WTC11 (cell line): ENCODE data around the gene HOXC11. TPM values are rescaled to one million over a fixed set of nuclear protein-coding genes. Genes with fewer than 3 reads are reported as not detected.

Source experiments
- ATAC-seq: fragments of 200-7000 bp; cut with Tn5 transposase; 2 replicates; pipeline ENCODE4 v1.10.0; 2021; ENCODE audit warnings: mild to moderate bottlenecking, moderate library complexity
- CTCF ChIA-PET: fragments of 300-600 bp; sonication (Branson Sonifier 250); formaldehyde crosslinking; loops from one replicate; lab custom pipeline; 2021; ENCODE audit warnings: antibody characterized with exemption; lab: Charles Lee
- POLR2A ChIA-PET: fragments of 350-600 bp; sonication (Branson Sonifier 250); formaldehyde crosslinking; loops from one replicate; lab custom pipeline; 2021; ENCODE audit warnings: antibody characterized with exemption; lab: Charles Lee
- DNase-seq: peaks from one replicate; pipeline ENCODE4 v3.0.0; 2021; ENCODE audit warnings: low spot score
- H3K27ac Mint-ChIP-seq: 2 replicates; pipeline ENCODE4 v1.8.0; 2021; ENCODE audit warnings: mixed read lengths
- H3K27me3 Mint-ChIP-seq: 2 replicates; pipeline ENCODE4 v1.8.0; 2021; ENCODE audit warnings: low read depth, mild to moderate bottlenecking, moderate library complexity, mixed read lengths
- H3K36me3 Mint-ChIP-seq: 2 replicates; pipeline ENCODE4 v1.8.0; 2021; ENCODE audit warnings: mixed read lengths
- H3K4me1 Mint-ChIP-seq: 2 replicates; pipeline ENCODE4 v1.8.0; 2022; ENCODE audit warnings: mixed read lengths
- H3K4me3 Mint-ChIP-seq: 2 replicates; pipeline ENCODE4 v1.8.0; 2021; ENCODE audit warnings: mild to moderate bottlenecking, moderate library complexity, mixed read lengths
- H3K9me3 Mint-ChIP-seq: 2 replicates; pipeline ENCODE4 v1.8.0; 2021; ENCODE audit warnings: mixed read lengths
- E2F5 ChIP-seq: sonication (generic); formaldehyde crosslinking; IDR thresholded peaks from 2 replicates; pipeline ENCODE4 v1.8.1; 2022; ENCODE audit warnings: mild to moderate bottlenecking, moderate library complexity, missing genetic modification reagents
- ELF4 ChIP-seq: sonication (generic); formaldehyde crosslinking; IDR thresholded peaks from 2 replicates; pipeline ENCODE4 v1.8.1; 2022; ENCODE audit warnings: low read depth, mild to moderate bottlenecking, moderate library complexity, missing genetic modification reagents
- ESRRA ChIP-seq: sonication (generic); formaldehyde crosslinking; IDR thresholded peaks from 2 replicates; pipeline ENCODE4 v1.8.1; 2022; ENCODE audit warnings: mild to moderate bottlenecking, missing genetic modification reagents, borderline replicate concordance
- FOXJ3 ChIP-seq: sonication (generic); formaldehyde crosslinking; IDR thresholded peaks from 2 replicates; pipeline ENCODE4 v1.9.0; 2021; ENCODE audit warnings: missing genetic modification reagents, mild to moderate bottlenecking, borderline replicate concordance
- GRHL2 ChIP-seq: fragments of 250-450 bp; sonication (Bioruptor Pico); IDR thresholded peaks from 2 replicates; pipeline ENCODE4 v1.8.0; 2022; ENCODE audit warnings: mild to moderate bottlenecking, moderate library complexity; ENCODE audit not compliant: insufficient replicate concordance, severe bottlenecking
- JUN ChIP-seq: sonication (generic); formaldehyde crosslinking; IDR thresholded peaks from 2 replicates; pipeline ENCODE4 v1.8.0; 2023; ENCODE audit warnings: mild to moderate bottlenecking, missing genetic modification reagents
- NFE2L1 ChIP-seq: sonication (generic); formaldehyde crosslinking; IDR thresholded peaks from 2 replicates; pipeline ENCODE4 v1.8.1; 2023; ENCODE audit warnings: missing genetic modification reagents
- RELA ChIP-seq: sonication (generic); formaldehyde crosslinking; IDR thresholded peaks from 2 replicates; pipeline ENCODE4 v1.8.1; 2022; ENCODE audit warnings: missing genetic modification reagents, mild to moderate bottlenecking, borderline replicate concordance
- SMAD3 ChIP-seq: sonication (generic); formaldehyde crosslinking; IDR thresholded peaks from 2 replicates; pipeline ENCODE4 v1.8.0; 2022; ENCODE audit warnings: missing genetic modification reagents, mild to moderate bottlenecking, borderline replicate concordance
- TEAD1 ChIP-seq: sonication (generic); formaldehyde crosslinking; IDR thresholded peaks from 2 replicates; pipeline ENCODE4 v1.8.0; 2022; ENCODE audit warnings: mild to moderate bottlenecking, missing genetic modification reagents
- ZBTB21 ChIP-seq: sonication (generic); formaldehyde crosslinking; IDR thresholded peaks from 2 replicates; pipeline ENCODE4 v1.8.1; 2023; ENCODE audit warnings: mild to moderate bottlenecking, missing genetic modification reagents, borderline replicate concordance
- ZNF138 ChIP-seq: sonication (generic); formaldehyde crosslinking; conservative IDR thresholded peaks from 2 replicates; pipeline ENCODE4 v1.8.1; 2022; ENCODE audit warnings: mild to moderate bottlenecking, moderate library complexity, missing genetic modification reagents
- ZNF281 ChIP-seq: sonication (generic); formaldehyde crosslinking; IDR thresholded peaks from 2 replicates; pipeline ENCODE4 v1.8.0; 2023; ENCODE audit warnings: mild to moderate bottlenecking, missing genetic modification reagents
- ZNF423 ChIP-seq: fragments of 250-450 bp; sonication (Bioruptor Pico); IDR thresholded peaks from 2 replicates; pipeline ENCODE4 v2.1.2; 2022; ENCODE audit warnings: mild to moderate bottlenecking, moderate library complexity
- total RNA-seq: library from RNA; stranded (reverse); gene quantifications from 3 replicates; pipeline ENCODE4 v1.2.3, GENCODE V29; 2021
- TF ChIP-seq, protein P1 (sequence below): fragments of 250-450 bp; sonication (Bioruptor Pico); conservative IDR thresholded peaks from 2 replicates; pipeline ENCODE4 v1.9.0; 2021; ENCODE audit warnings: mild to moderate bottlenecking
- TF ChIP-seq, protein P2 (sequence below): sonication (generic); formaldehyde crosslinking; IDR thresholded peaks from 2 replicates; pipeline ENCODE4 v1.8.1; 2023; ENCODE audit warnings: mild to moderate bottlenecking, missing genetic modification reagents, borderline replicate concordance
- TF ChIP-seq, protein P3 (sequence below): sonication (generic); formaldehyde crosslinking; IDR thresholded peaks from 2 replicates; pipeline ENCODE4 v1.8.1; 2022; ENCODE audit warnings: missing genetic modification reagents, borderline replicate concordance
- TF ChIP-seq, protein P4 (sequence below): sonication (generic); formaldehyde crosslinking; IDR thresholded peaks from 2 replicates; pipeline ENCODE4 v1.8.0; 2022; ENCODE audit warnings: mild to moderate bottlenecking, missing genetic modification reagents

Gene HOXC11
- total RNA-seq, 1 experiment from 2014 or later: not detected

DNA sequence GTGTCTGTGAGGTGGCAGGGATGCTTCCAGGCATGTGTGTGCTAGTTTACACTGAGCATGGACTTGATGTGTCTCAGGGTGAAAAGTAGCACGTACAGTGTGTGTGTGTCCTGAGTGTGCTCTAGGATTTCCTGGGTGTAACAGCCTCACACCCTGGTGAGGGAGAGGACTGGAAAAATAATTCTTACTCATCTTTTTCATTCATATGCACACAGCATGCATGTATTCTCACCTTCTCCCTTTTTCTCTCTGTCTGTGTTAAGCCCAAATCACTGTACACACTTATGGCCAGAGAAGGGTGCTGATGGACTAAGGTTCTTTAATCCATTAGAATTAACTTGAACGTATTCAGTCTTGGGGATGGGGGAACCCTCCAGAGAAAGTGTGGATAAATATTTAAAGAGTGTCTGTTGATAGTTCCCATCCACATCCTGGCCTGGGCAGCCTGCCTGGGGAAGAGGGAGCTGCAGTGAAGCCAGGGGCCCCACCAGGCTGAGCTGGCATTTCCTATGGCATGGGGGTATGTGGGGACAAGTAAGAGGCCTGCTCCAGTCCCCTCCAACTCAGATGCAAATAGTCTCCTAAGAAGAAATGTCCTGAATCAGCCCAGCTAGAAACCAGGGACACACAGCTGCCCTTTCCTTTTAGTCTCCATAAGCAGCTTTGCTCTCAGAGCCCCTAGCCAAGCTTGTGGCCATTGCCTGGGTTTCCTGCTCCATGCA, 34.8 kb downstream of the HOXC11 start:
- POLR2A ChIA-PET: no interaction called here
- Mint-ChIP-seq H3K27me3 (peaks cover 100% of the 10 kb centered on the region), H3K9me3 (no peaks in the 10 kb centered on the region), H3K36me3 (no peaks in the 10 kb centered on the region), H3K4me3 (no peak overlapping the region), H3K27ac (no peak overlapping the region), H3K4me1 (peaks cover 25% of the 10 kb centered on the region)
- ATAC-seq (no peak), DNase-seq (no peak)
- no peak for TF ChIP-seq ESRRA (CRISPR knock-in tag)
- CTCF ChIA-PET: interaction anchor here (0.5 to 10.8 kb wide), 12 partner anchors 10 to 208 kb away, joined by 3 to 107 read pairs (median 27); partner anchors contain the start of genes HOXC10 and HOXC5

- no peak for ATAC-seq
- POLR2A ChIA-PET: no interaction called here
Measured at GRCh38 chr12:54008260-54008552, 35.3 kb downstream of the HOXC11 start.

More at GRCh38 chr12:54008260-54008552, 35.3 kb downstream of the HOXC11 start:
- CTCF ChIA-PET: interaction anchor here (1.0 to 10.8 kb wide), 12 partner anchors 9 to 207 kb away, joined by 3 to 107 read pairs (median 12); partner anchors contain the start of genes HOXC10 and HOXC5
- no peak for DNase-seq
- Mint-ChIP-seq H3K27me3 (peaks cover 100% of the 10 kb centered on the region), H3K9me3 (no peaks in the 10 kb centered on the region), H3K27ac (no peak overlapping the region)
- TF ChIP-seq, protein P1, sequence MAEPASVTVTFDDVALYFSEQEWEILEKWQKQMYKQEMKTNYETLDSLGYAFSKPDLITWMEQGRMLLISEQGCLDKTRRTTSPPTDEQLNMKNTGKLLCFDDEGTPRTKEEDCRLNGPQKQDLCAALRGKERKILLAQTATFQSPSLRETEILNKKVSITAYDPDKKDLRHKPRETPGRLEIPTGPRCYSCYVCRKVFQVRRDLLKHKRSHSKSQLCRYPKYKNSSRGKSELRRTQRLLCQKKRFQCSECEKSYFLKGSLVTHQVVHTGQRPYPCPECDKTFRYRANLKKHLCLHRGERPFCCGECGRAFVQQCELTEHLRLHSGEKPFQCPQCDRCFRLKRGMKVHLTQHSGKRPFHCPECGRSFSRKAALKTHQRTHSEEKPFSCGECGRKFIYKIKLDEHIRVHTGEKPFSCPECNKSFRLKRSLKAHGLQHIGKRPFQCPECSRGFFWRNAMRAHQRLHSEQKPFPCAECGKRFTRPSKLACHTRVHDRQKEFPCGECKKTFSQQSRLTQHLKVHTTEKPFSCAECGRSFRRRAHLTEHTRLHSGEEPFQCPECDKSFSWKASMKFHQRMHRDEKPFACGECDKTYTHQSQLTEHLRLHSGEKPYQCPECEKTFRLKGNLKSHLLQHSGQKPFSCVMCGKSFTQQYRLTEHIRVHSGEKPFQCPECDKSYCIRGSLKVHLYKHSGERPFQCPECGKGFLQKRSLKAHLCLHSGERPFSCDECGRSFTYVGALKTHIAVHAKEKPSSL (CRISPR knock-in tag): no peak
- TF ChIP-seq, protein P2, sequence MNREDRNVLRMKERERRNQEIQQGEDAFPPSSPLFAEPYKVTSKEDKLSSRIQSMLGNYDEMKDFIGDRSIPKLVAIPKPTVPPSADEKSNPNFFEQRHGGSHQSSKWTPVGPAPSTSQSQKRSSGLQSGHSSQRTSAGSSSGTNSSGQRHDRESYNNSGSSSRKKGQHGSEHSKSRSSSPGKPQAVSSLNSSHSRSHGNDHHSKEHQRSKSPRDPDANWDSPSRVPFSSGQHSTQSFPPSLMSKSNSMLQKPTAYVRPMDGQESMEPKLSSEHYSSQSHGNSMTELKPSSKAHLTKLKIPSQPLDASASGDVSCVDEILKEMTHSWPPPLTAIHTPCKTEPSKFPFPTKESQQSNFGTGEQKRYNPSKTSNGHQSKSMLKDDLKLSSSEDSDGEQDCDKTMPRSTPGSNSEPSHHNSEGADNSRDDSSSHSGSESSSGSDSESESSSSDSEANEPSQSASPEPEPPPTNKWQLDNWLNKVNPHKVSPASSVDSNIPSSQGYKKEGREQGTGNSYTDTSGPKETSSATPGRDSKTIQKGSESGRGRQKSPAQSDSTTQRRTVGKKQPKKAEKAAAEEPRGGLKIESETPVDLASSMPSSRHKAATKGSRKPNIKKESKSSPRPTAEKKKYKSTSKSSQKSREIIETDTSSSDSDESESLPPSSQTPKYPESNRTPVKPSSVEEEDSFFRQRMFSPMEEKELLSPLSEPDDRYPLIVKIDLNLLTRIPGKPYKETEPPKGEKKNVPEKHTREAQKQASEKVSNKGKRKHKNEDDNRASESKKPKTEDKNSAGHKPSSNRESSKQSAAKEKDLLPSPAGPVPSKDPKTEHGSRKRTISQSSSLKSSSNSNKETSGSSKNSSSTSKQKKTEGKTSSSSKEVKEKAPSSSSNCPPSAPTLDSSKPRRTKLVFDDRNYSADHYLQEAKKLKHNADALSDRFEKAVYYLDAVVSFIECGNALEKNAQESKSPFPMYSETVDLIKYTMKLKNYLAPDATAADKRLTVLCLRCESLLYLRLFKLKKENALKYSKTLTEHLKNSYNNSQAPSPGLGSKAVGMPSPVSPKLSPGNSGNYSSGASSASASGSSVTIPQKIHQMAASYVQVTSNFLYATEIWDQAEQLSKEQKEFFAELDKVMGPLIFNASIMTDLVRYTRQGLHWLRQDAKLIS (CRISPR knock-in tag): no peak
- TF ChIP-seq FOXJ3 (no peak), E2F5 (CRISPR knock-in tag) (no peak), ELF4 (CRISPR knock-in tag) (no peak), RELA (CRISPR knock-in tag) (no peak), ZNF281 (CRISPR knock-in tag) (no peak), ZBTB21 (no peak), ZNF138 (CRISPR knock-in tag) (no peak), NFE2L1 (CRISPR knock-in tag) (no peak), ZNF423 (CRISPR knock-in tag) (no peak), JUN (no peak), GRHL2 (CRISPR knock-in tag) (no peak), SMAD3 (CRISPR knock-in tag) (no peak), TEAD1 (CRISPR knock-in tag) (no peak)
- TF ChIP-seq, protein P3, sequence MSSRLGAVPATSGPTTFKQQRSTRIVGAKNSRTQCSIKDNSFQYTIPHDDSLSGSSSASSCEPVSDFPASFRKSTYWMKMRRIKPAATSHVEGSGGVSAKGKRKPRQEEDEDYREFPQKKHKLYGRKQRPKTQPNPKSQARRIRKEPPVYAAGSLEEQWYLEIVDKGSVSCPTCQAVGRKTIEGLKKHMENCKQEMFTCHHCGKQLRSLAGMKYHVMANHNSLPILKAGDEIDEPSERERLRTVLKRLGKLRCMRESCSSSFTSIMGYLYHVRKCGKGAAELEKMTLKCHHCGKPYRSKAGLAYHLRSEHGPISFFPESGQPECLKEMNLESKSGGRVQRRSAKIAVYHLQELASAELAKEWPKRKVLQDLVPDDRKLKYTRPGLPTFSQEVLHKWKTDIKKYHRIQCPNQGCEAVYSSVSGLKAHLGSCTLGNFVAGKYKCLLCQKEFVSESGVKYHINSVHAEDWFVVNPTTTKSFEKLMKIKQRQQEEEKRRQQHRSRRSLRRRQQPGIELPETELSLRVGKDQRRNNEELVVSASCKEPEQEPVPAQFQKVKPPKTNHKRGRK: no peak
- TF ChIP-seq, protein P4, sequence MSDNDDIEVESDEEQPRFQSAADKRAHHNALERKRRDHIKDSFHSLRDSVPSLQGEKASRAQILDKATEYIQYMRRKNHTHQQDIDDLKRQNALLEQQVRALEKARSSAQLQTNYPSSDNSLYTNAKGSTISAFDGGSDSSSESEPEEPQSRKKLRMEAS (CRISPR knock-in tag): no peak
- TF ChIP-seq, all 79 proteins: peak for 0
- Mint-ChIP-seq H3K4me3 (no peak overlapping the region), H3K4me1 (peaks cover 25% of the 10 kb centered on the region), H3K36me3 (no peaks in the 10 kb centered on the region)
